ENCODE results near the gene CD47.

- TF ChIP-seq CTCF (IDR thresholded peaks at IDR 0.05) (no peak), POLR2AphosphoS5 (IDR thresholded peaks at IDR 0.05) (no peak), POLR2A (IDR thresholded peaks at IDR 0.05) (no peak)
Measured at GRCh38 chr3:108036401-108036800, 54.4 kb downstream of the CD47 start.
